Left ventricle myocardium inferior (tissue), 1 donor: ENCODE data around the gene NUDT5. TPM values are rescaled to one million over a fixed set of nuclear protein-coding genes. Genes with fewer than 3 reads are reported as not detected.

Experiments
- DNase-seq: peaks from one replicate; pipeline ENCODE4 v3.0.0-alpha.2; 2020
- H3K27ac ChIP-seq: fragments of 200-600 bp; replicated peaks from 2 replicates; pipeline ENCODE4 v1.8.0; 2021
- H3K27me3 ChIP-seq: fragments of 200-600 bp; 2 replicates; pipeline ENCODE4 v1.8.0; 2021; ENCODE audit warnings: low read depth
- H3K36me3 ChIP-seq: fragments of 200-600 bp; 2 replicates; pipeline ENCODE4 v1.8.0; 2021
- H3K4me1 ChIP-seq: fragments of 200-600 bp; 2 replicates; pipeline ENCODE4 v1.8.0; 2021
- H3K4me3 ChIP-seq: fragments of 200-600 bp; 2 replicates; pipeline ENCODE4 v1.8.0; 2021; ENCODE audit warnings: mild to moderate bottlenecking, moderate library complexity
- H3K9me3 ChIP-seq: fragments of 200-600 bp; replicated peaks from 2 replicates; pipeline ENCODE4 v1.8.0; 2021
- intact Hi-C: fragments of 100-400 bp; cut with micrococcal nuclease; formaldehyde crosslinking; loops from one replicate; pipeline ENCODE4 v1.11.0; 2022
- total RNA-seq: library from RNA; stranded (reverse); fragmentation: NEBNext Ultra II Directional; extraction: Animal tissue kit (Norgen Biotek cat#: 25700); gene quantifications from one replicate; pipeline ENCODE4 v1.2.1, GENCODE V29; 2021
- TF ChIP-seq, protein P1 (sequence below): fragments of 200-600 bp; IDR thresholded peaks from 2 replicates; pipeline ENCODE4 v1.8.0; 2021; ENCODE audit warnings: antibody characterized with exemption, mild to moderate bottlenecking, borderline replicate concordance
- donor health status: DM: no; HTN: yes; CAD: no; lungs with severe emphysema.

NUDT5 gene
- total RNA-seq, 1 donor from 2014 or later, result 8.6 TPM

DNA sequence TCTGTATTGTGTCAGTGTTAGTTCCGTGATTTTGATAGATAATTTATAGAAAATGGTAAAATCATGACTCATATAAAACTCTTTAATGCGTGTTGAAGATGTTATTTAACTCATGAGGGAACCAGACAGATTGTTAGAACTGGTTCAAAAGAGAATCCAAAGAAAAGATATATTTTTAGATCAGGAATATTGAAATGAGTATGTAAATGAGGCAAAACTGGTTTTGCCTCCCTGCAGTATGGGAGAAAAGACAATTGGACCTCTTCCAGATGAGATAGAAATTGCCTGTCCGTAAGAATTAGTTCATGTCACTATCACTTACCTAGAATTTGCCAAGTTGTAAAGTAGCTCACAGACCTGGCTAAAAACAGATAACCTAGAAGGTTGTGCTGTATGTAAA, 17.9 kb upstream of the NUDT5 start:
- Histone ChIP-seq H3K4me3 (no peak overlapping the region), H3K36me3 (peaks cover 59% of the 10 kb centered on the region), H3K27me3 (no peaks in the 10 kb centered on the region), H3K27ac (no peak overlapping the region), H3K4me1 (peaks cover 35% of the 10 kb centered on the region), H3K9me3 (no peaks in the 10 kb centered on the region)
- no peak for DNase-seq
- TF ChIP-seq, protein P1, sequence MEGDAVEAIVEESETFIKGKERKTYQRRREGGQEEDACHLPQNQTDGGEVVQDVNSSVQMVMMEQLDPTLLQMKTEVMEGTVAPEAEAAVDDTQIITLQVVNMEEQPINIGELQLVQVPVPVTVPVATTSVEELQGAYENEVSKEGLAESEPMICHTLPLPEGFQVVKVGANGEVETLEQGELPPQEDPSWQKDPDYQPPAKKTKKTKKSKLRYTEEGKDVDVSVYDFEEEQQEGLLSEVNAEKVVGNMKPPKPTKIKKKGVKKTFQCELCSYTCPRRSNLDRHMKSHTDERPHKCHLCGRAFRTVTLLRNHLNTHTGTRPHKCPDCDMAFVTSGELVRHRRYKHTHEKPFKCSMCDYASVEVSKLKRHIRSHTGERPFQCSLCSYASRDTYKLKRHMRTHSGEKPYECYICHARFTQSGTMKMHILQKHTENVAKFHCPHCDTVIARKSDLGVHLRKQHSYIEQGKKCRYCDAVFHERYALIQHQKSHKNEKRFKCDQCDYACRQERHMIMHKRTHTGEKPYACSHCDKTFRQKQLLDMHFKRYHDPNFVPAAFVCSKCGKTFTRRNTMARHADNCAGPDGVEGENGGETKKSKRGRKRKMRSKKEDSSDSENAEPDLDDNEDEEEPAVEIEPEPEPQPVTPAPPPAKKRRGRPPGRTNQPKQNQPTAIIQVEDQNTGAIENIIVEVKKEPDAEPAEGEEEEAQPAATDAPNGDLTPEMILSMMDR, result no peak
- intact Hi-C loops, result no loop called here

DNA sequence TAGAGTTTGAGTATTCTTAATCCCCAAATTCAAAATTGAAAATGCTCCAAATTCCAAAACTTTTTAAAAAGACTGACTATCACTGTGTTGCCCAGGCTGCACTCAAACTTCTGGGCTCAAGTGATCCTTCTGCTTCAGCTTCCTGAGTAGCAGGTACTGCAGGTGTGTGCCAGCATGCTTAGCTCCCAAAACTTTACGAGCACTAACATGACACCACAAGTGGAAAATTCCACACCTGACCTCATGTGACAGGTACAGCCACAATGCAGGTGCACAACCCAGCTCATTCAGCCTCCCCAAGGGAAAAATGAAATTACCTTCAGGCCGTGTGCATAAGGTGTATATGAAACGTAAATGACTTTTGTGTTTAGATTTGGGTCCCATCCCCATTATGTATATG, 16.8 kb upstream of the NUDT5 start:
- intact Hi-C loops, result no loop called here
- DNase-seq, result no peak
- H3K9me3 ChIP-seq, result no peaks in the 10 kb centered on the region
- peaks cover 35% of the 10 kb centered on the region for H3K4me1 ChIP-seq
- H3K27ac ChIP-seq, result no peak overlapping the region
- peaks cover 59% of the 10 kb centered on the region for H3K36me3 ChIP-seq
- H3K27me3 ChIP-seq, result no peaks in the 10 kb centered on the region
- TF ChIP-seq, protein P1, result no peak
- no peak overlapping the region for H3K4me3 ChIP-seq

DNA sequence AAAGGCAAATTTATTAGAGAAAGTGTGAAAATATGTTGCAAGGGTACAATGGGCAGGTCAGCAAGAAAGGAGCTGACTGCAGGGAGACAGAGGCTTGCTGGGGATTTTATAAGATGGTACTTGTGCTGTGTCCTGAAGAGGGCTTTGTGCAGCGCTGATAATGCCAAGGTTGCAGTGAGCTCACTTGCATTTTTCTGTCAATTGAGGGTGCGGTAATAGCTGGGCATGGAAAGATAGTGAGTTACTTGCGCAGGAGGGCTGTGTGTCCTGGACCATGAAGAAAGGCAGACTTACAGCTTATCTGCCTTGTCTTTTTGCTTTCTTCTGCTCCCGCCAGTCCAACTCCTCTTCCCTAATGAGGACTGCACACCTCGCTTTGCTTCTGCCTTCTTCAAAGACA, 12.8 kb upstream of the NUDT5 start:
- intact Hi-C loops, result no loop called here
- no peak overlapping the region for H3K27ac ChIP-seq
- H3K4me1 ChIP-seq, result no peaks in the 10 kb centered on the region
- H3K4me3 ChIP-seq, result no peak overlapping the region
- H3K27me3 ChIP-seq, result no peaks in the 10 kb centered on the region
- TF ChIP-seq, protein P1, result no peak
- no peaks in the 10 kb centered on the region for H3K9me3 ChIP-seq
- H3K36me3 ChIP-seq, result peaks cover 71% of the 10 kb centered on the region
- DNase-seq, result no peak

DNA sequence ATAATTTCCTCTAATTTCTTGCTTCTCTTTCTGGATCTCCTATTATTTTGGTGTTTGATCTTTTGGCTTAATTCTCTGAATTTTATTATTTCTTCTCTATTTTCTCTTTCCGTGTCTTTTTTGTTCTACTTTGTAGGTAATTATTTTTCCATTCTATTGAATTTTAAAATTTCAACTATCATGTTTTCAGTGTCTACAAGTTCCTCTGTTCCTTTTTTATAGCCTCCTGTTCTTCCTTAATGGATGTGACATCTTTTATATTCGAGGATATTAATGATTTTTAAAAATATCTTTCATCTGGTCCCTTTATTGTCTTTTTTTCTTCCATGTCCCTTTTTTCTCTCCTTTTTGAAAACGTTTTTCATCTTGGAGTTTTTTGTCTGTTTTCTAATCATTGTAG, 11.4 kb upstream of the NUDT5 start:
- Histone ChIP-seq H3K9me3 (no peaks in the 10 kb centered on the region), H3K4me3 (no peak overlapping the region), H3K36me3 (peaks cover 72% of the 10 kb centered on the region), H3K27me3 (no peaks in the 10 kb centered on the region), H3K27ac (no peak overlapping the region), H3K4me1 (no peaks in the 10 kb centered on the region)
- TF ChIP-seq, protein P1, result no peak
- no peak for DNase-seq
- intact Hi-C loops, result no loop called here

DNA sequence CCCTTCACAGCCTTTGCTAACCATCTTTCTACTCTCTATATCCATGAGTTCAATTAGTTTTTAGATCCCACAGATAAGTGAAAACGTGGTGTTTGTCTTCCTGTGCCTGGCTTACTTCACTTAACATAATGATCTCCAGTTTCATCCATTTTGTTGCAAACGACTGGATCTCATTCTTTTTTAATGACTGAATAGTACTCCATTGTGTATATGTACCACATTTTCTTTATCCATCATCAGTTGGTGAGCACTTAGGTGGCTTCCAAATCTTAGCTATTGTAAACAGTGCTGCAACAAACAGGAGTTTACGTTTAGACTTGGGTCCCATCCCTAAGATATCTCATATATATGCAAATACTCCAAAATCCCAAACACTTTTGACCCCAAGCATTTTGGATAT, 9.4 kb upstream of the NUDT5 start:
- TF ChIP-seq, protein P1, result no peak
- intact Hi-C loops, result no loop called here
- Histone ChIP-seq H3K27me3 (no peaks in the 10 kb centered on the region), H3K9me3 (no peaks in the 10 kb centered on the region), H3K4me1 (no peaks in the 10 kb centered on the region), H3K36me3 (peaks cover 69% of the 10 kb centered on the region), H3K4me3 (no peak overlapping the region), H3K27ac (no peak overlapping the region)
- no peak for DNase-seq

DNA sequence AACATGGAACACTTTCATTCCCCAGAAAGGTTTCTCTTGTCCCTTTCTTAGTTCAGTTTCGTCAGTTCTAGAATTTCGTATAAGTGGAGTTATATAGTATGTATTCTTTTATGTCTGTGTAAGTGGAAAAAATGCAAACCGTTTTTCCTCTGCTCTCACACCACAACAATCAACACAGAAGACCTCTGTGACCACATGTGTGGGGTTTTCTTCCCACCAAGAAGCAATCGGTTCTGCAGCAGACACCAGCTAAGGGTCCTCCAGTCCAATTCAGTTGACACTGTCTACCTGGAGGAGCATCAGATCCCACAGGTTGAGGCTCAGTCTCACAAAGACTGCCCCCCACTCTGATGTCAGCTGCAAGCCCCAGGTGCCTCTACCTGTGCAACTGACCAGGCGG, 6.5 kb upstream of the NUDT5 start:
- H3K27ac ChIP-seq, result no peak overlapping the region
- TF ChIP-seq, protein P1, result no peak
- no peak overlapping the region for H3K4me3 ChIP-seq
- H3K27me3 ChIP-seq, result no peaks in the 10 kb centered on the region
- intact Hi-C loops, result no loop called here
- H3K36me3 ChIP-seq, result peaks cover 58% of the 10 kb centered on the region
- H3K4me1 ChIP-seq, result peaks cover 13% of the 10 kb centered on the region
- H3K9me3 ChIP-seq, result no peaks in the 10 kb centered on the region
- DNase-seq, result no peak
